Trophoblast cell (in vitro differentiated cells and primary cell): ENCODE measurements around the gene CYP26B1.
A peak's percentile ranks its signal among the peaks of the same experiment; 100 is the strongest.

ENCODE experiments used
- DNase-seq, 2 donors: peaks; one replicate each; pipeline ENCODE4 v3.0.0-alpha.2; 2016
- H2AFZ ChIP-seq: 2 replicates; pipeline ENCODE4 v1.6.1; 2013; ENCODE audit warnings: low read length, moderate library complexity, mild to moderate bottlenecking; ENCODE audit not compliant: insufficient read depth, poor library complexity
- H2AK5ac ChIP-seq: 2 replicates; pipeline ENCODE4 v1.6.1; 2013; ENCODE audit warnings: mild to moderate bottlenecking, low read length
- H2BK120ac ChIP-seq: 2 replicates; pipeline ENCODE4 v1.6.1; 2013; ENCODE audit warnings: low read length, mild to moderate bottlenecking, moderate library complexity; ENCODE audit not compliant: insufficient read depth, poor library complexity
- H2BK12ac ChIP-seq: 2 replicates; pipeline ENCODE4 v1.6.1; 2013; ENCODE audit warnings: mild to moderate bottlenecking, low read length, moderate library complexity
- H2BK5ac ChIP-seq: 2 replicates; pipeline ENCODE4 v1.6.1; 2013; ENCODE audit warnings: low read length, low read depth, moderate library complexity, mild to moderate bottlenecking; ENCODE audit not compliant: poor library complexity
- H3K14ac ChIP-seq: 2 replicates; pipeline ENCODE4 v1.6.1; 2013; ENCODE audit warnings: mild to moderate bottlenecking, low read length
- H3K18ac ChIP-seq: 2 replicates; pipeline ENCODE4 v1.6.1; 2013; ENCODE audit warnings: mild to moderate bottlenecking, low read length
- H3K23ac ChIP-seq: 2 replicates; pipeline ENCODE4 v1.6.1; 2013; ENCODE audit warnings: low read length
- H3K27ac ChIP-seq: 2 replicates; pipeline ENCODE4 v1.5.1; 2013; ENCODE audit warnings: low read depth, mild to moderate bottlenecking, inconsistent platforms, low read length, moderate library complexity
- H3K27me3 ChIP-seq: 2 replicates; pipeline ENCODE4 v1.6.1; 2013; ENCODE audit warnings: inconsistent platforms, mild to moderate bottlenecking, low read length, moderate library complexity; ENCODE audit not compliant: insufficient read depth
- H3K36me3 ChIP-seq, 2 experiments: 1 replicate in 1 of 2; 2 replicates in 1 of 2; pipeline ENCODE4 v1.6.1; 2013; ENCODE audit warnings: low read length in 2 of 2, mild to moderate bottlenecking in 2 of 2, moderate library complexity in 1 of 2; ENCODE audit not compliant: insufficient read depth in 2 of 2, control insufficient read depth in 1 of 2
- H3K4ac ChIP-seq: 2 replicates; pipeline ENCODE4 v1.6.1; 2013; ENCODE audit warnings: low read depth, mild to moderate bottlenecking, low read length, moderate library complexity
- H3K4me1 ChIP-seq, 2 experiments: 1 replicate in 1 of 2; 2 replicates in 1 of 2; pipeline ENCODE4 v1.6.1; 2013; ENCODE audit warnings: low read length in 2 of 2, mild to moderate bottlenecking in 2 of 2, moderate library complexity in 1 of 2; ENCODE audit not compliant: insufficient read depth in 2 of 2, control insufficient read depth in 1 of 2
- H3K4me2 ChIP-seq: 2 replicates; pipeline ENCODE4 v1.6.1; 2013; ENCODE audit warnings: inconsistent platforms, mild to moderate bottlenecking, low read length, moderate library complexity
- H3K4me3 ChIP-seq: 2 replicates; pipeline ENCODE4 v1.5.1; 2013; ENCODE audit warnings: mild to moderate bottlenecking, low read depth, low read length, inconsistent platforms
- H3K79me1 ChIP-seq: one replicate; pipeline ENCODE4 v1.6.1; 2013; ENCODE audit warnings: low read length
- H3K79me2 ChIP-seq: 2 replicates; pipeline ENCODE4 v1.6.1; 2013; ENCODE audit warnings: low read length, mild to moderate bottlenecking; ENCODE audit not compliant: control insufficient read depth, insufficient read depth, poor library complexity
- H3K9ac ChIP-seq: 2 replicates; pipeline ENCODE4 v1.6.1; 2013; ENCODE audit warnings: mild to moderate bottlenecking, low read length
- H3K9me3 ChIP-seq: 2 replicates; pipeline ENCODE4 v1.6.1; 2013; ENCODE audit warnings: low read depth, mild to moderate bottlenecking, control low read depth, inconsistent platforms, low read length; ENCODE audit not compliant: insufficient read depth
- H4K12ac ChIP-seq: 2 replicates; pipeline ENCODE4 v1.6.1; 2013; ENCODE audit warnings: low read depth, mild to moderate bottlenecking, low read length, moderate library complexity
- H4K8ac ChIP-seq: 2 replicates; pipeline ENCODE4 v1.6.1; 2013; ENCODE audit warnings: low read depth, mild to moderate bottlenecking, low read length, moderate library complexity
- H4K91ac ChIP-seq: one replicate; pipeline ENCODE4 v1.6.1; 2013; ENCODE audit warnings: low read depth, mild to moderate bottlenecking, low read length, moderate library complexity
- WGBS: extraction: QIAGEN DNeasy Blood & Tissue Kit; methylation state at CpG from one replicate; pipeline ENCODE4 v1.1.7; 2013; ENCODE audit warnings: missing lambda C conversion rate; ENCODE audit not compliant: insufficient read length, insufficient coverage; ENCODE audit errors: extremely low coverage; 5-methylcytosine and 5-hydroxymethylcytosine counted together

CYP26B1 gene

GRCh38 chr2:72143441-72144273 lies 4.0 kb downstream of the CYP26B1 start:
- Histone ChIP-seq H2BK12ac (no peak overlapping the region), H3K79me2 (no peaks in the 10 kb centered on the region), H3K9me3 (peaks cover 24% of the 10 kb centered on the region), H3K36me3 (no peaks in the 10 kb centered on the region), H4K91ac (no peak overlapping the region), H3K9ac (no peak overlapping the region), H3K27me3 (peaks cover 52% of the 10 kb centered on the region), H3K4me3 (no peak overlapping the region), H2BK120ac (peak overlapping the region; percentile 9), H3K27ac (no peak overlapping the region), H2AK5ac (no peak overlapping the region), H3K18ac (peak overlapping the region; percentile 51), H3K4ac (no peak overlapping the region), H4K8ac (no peak overlapping the region), H2BK5ac (no peak overlapping the region), H3K79me1 (peaks cover 2% of the 10 kb centered on the region), H3K4me1 (peaks cover 28 to 31% of the 10 kb centered on the region in 2 experiments), H4K12ac (no peak overlapping the region), H3K4me2 (peak overlapping the region; percentile 54), H3K14ac (no peak overlapping the region), H2AFZ (peak overlapping the region; percentile 35), H3K23ac (no peak overlapping the region)
- peak in 1 of 2 donors; percentile 16 for DNase-seq
- no CpG with 5 or more reads among the region's 65 CpGs for WGBS

DNA sequence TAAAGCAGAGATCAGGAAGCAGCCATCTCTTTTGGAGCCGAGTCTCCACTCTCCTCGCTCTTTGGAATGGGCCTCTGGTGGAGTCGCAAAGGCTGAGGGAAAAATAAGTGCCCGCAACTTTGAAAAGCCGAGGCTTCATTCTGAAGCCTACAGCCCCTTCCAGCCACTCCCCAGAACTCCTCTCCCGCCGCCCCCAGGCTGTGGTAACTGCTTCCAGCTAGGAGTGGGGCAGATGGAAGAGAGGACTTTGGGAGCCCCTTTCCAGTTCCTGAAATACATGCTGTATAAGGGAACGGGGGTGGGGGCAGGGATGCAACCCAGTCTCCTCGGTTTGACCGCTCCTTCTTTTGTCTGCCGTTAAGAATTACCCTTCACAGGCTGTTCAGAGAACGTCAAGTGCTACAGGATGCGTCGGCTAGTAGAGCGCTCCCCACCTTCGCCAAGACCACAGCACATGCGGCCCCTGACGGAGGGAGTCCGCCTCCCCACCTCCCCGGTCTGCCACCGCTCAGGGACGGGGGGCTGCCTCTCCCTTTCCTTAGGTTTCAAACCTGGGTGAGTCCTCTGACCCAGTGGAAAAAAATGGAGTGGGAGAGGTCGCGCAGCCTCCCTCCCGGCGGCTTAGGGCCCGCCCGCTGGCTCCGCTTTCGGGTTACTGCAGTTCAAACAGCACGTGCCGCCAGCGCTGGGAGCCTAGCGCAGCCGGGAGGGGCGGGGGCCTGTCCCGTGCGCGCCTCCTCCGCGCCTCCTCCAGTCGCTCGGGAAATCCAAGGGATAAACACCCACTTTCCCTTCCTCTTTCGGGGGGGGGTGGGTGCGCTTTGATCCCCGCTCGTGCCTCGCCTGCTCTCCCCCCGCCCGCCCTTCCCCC lies 4.9 kb downstream of the CYP26B1 start:
- H4K12ac ChIP-seq = no peak overlapping the region
- DNase-seq = peak; percentile 47 to 56
- peaks cover 2% of the 10 kb centered on the region for H3K79me1 ChIP-seq
- no peak overlapping the region for H3K4me3 ChIP-seq
- WGBS = no CpG with 5 or more reads among the region's 50 CpGs
- no peak overlapping the region for H3K4ac ChIP-seq
- H3K14ac ChIP-seq = no peak overlapping the region
- no peak overlapping the region for H2AFZ ChIP-seq
- no peaks in the 10 kb centered on the region for H3K79me2 ChIP-seq
- H4K8ac ChIP-seq = no peak overlapping the region
- no peak overlapping the region for H3K9ac ChIP-seq
- H3K4me1 ChIP-seq = peaks cover 35 to 37% of the 10 kb centered on the region in 2 experiments
- peak overlapping the region; percentile 54 for H3K4me2 ChIP-seq
- peaks cover 24% of the 10 kb centered on the region for H3K9me3 ChIP-seq
- H2BK5ac ChIP-seq = no peak overlapping the region
- no peak overlapping the region for H3K27ac ChIP-seq
- H2BK120ac ChIP-seq = no peak overlapping the region
- H2AK5ac ChIP-seq = no peak overlapping the region
- peaks cover 50% of the 10 kb centered on the region for H3K27me3 ChIP-seq
- H3K18ac ChIP-seq = no peak overlapping the region
- no peak overlapping the region for H3K23ac ChIP-seq
- no peaks in the 10 kb centered on the region for H3K36me3 ChIP-seq
- H2BK12ac ChIP-seq = no peak overlapping the region
- no peak overlapping the region for H4K91ac ChIP-seq

- Histone ChIP-seq H3K27ac (no peak overlapping the region), H3K79me1 (peaks cover 2% of the 10 kb centered on the region), H3K4me1 (peaks cover 32 to 37% of the 10 kb centered on the region in 2 experiments), H3K18ac (no peak overlapping the region), H3K4me2 (no peak overlapping the region), H2BK120ac (no peak overlapping the region), H3K9me3 (peaks cover 22% of the 10 kb centered on the region), H3K14ac (no peak overlapping the region), H4K8ac (no peak overlapping the region), H3K27me3 (peaks cover 43% of the 10 kb centered on the region), H2AFZ (no peak overlapping the region), H3K4ac (no peak overlapping the region), H2BK5ac (no peak overlapping the region), H3K79me2 (no peaks in the 10 kb centered on the region), H3K4me3 (no peak overlapping the region), H3K36me3 (no peaks in the 10 kb centered on the region), H4K12ac (no peak overlapping the region), H2BK12ac (no peak overlapping the region), H3K23ac (no peak overlapping the region), H2AK5ac (no peak overlapping the region), H3K9ac (no peak overlapping the region), H4K91ac (no peak overlapping the region)
- no peak for DNase-seq
- WGBS = no CpG with 5 or more reads among the region's 13 CpGs
Observed at GRCh38 chr2:72141881-72142451, 5.7 kb downstream of the CYP26B1 start.

DNA sequence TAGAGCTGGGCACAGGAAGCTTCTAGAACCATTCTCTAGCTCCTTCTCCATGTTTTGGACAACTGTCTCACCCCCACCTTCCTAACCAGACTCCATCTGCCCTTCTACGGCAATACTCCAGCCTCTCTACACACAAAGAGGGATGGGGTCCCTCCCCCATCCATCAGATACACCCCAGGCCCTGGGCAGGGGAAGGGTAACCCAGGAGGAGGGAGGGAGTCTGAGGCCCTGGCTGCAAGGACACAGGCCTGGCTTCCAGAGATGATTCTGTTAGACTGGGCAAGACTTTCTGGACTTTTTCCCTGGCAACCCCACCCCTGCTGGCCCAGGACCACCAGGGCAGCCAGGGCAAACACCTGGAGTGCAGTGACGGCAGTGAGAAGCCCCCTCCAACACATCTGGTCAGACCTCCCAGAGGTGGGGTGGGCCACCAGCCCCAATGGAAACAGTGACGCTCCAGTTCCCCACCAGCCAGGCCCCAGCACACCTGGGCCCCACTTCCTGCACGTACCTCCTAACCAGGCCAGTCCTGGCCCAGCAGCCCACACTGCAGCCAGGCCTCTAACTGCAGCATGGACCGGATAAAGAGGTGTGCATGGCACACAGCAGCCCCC lies 6.5 kb downstream of the CYP26B1 start:
- H3K79me1 ChIP-seq = peaks cover 2% of the 10 kb centered on the region
- WGBS = no CpG with 5 or more reads among the region's 5 CpGs

More for the DNA sequence above, 6.5 kb downstream of the CYP26B1 start:
- Histone ChIP-seq H2BK5ac (no peak overlapping the region), H3K4me1 (peaks cover 31 to 37% of the 10 kb centered on the region in 2 experiments), H3K4me3 (peak overlapping the region; percentile 33), H3K23ac (no peak overlapping the region), H2BK120ac (no peak overlapping the region), H4K12ac (no peak overlapping the region), H3K14ac (no peak overlapping the region), H3K9me3 (peaks cover 13% of the 10 kb centered on the region), H3K4me2 (no peak overlapping the region), H4K8ac (no peak overlapping the region), H3K27me3 (peaks cover 34% of the 10 kb centered on the region), H3K9ac (no peak overlapping the region), H3K36me3 (no peaks in the 10 kb centered on the region), H3K4ac (no peak overlapping the region), H4K91ac (no peak overlapping the region), H2BK12ac (no peak overlapping the region), H3K27ac (no peak overlapping the region), H2AK5ac (no peak overlapping the region), H3K79me2 (no peaks in the 10 kb centered on the region), H2AFZ (no peak overlapping the region), H3K18ac (no peak overlapping the region)
- no peak for DNase-seq
